Measurements from ENCODE around the gene GALNTL6. TPM values are rescaled to one million over a fixed set of nuclear protein-coding genes. Genes with fewer than 3 reads are reported as not detected.

Gene GALNTL6
- total and polyA plus RNA-seq, 7 donors = 0.14 to 2.5 (median 0.42) TPM; not detected in 1

- no peak for TF ChIP-seq POLR2A (IDR thresholded peaks at IDR 0.05)
- no peak for TF ChIP-seq CTCF (IDR thresholded peaks at IDR 0.05)
- TF ChIP-seq POLR2AphosphoS5 (IDR thresholded peaks at IDR 0.05) = no peak
- no peak for TF ChIP-seq EP300 (IDR thresholded peaks at IDR 0.05)
- 93 to 100% methylated on average over 1 of the region's 1 CpG for WGBS, 2 donors
- no peaks in the 10 kb centered on the region for H3K9me3 ChIP-seq
- no peaks in the 10 kb centered on the region for H3K36me3 ChIP-seq
- no peak overlapping the region for H3K4me3 ChIP-seq
- intact Hi-C loops (cut with DNase I) = no loop called here
- H3K27me3 ChIP-seq = no peaks in the 10 kb centered on the region
- DNase-seq = no peak
- no peak overlapping the region for H3K27ac ChIP-seq
- H3K4me1 ChIP-seq = no peaks in the 10 kb centered on the region
Observed at GRCh38 chr4:172103456-172103855, 290.3 kb downstream of the GALNTL6 start.

- no peak for DNase-seq
- H3K4me3 ChIP-seq = no peak overlapping the region
- WGBS, 2 donors = 66 to 80% methylated on average over 2 of the region's 2 CpGs
- TF ChIP-seq CTCF (IDR thresholded peaks at IDR 0.05) (no peak), EP300 (IDR thresholded peaks at IDR 0.05) (no peak), POLR2A (IDR thresholded peaks at IDR 0.05) (no peak), POLR2AphosphoS5 (IDR thresholded peaks at IDR 0.05) (no peak)
- H3K4me1 ChIP-seq = no peaks in the 10 kb centered on the region
- H3K27me3 ChIP-seq = no peaks in the 10 kb centered on the region
- intact Hi-C loops (cut with DNase I) = no loop called here
- no peaks in the 10 kb centered on the region for H3K9me3 ChIP-seq
- H3K36me3 ChIP-seq = no peaks in the 10 kb centered on the region
- H3K27ac ChIP-seq = no peak overlapping the region
Observed at GRCh38 chr4:172104539-172104938, 291.3 kb downstream of the GALNTL6 start.

GRCh38 chr4:172105918-172106317 lies 292.7 kb downstream of the GALNTL6 start:
- no peak overlapping the region for H3K27ac ChIP-seq
- intact Hi-C loops (cut with DNase I) = no loop called here
- no peaks in the 10 kb centered on the region for H3K9me3 ChIP-seq
- 69 to 85% methylated on average over 1 of the region's 1 CpG for WGBS, 2 donors
- H3K4me3 ChIP-seq = no peak overlapping the region
- no peak for DNase-seq
- H3K36me3 ChIP-seq = no peaks in the 10 kb centered on the region
- TF ChIP-seq POLR2A (IDR thresholded peaks at IDR 0.05) (no peak), POLR2AphosphoS5 (IDR thresholded peaks at IDR 0.05) (no peak), CTCF (IDR thresholded peaks at IDR 0.05) (no peak), EP300 (IDR thresholded peaks at IDR 0.05) (no peak)
- H3K4me1 ChIP-seq = no peaks in the 10 kb centered on the region
- H3K27me3 ChIP-seq = no peaks in the 10 kb centered on the region

- TF ChIP-seq CTCF (IDR thresholded peaks at IDR 0.05) (no peak), POLR2AphosphoS5 (IDR thresholded peaks at IDR 0.05) (no peak), POLR2A (IDR thresholded peaks at IDR 0.05) (no peak), EP300 (IDR thresholded peaks at IDR 0.05) (no peak)
- no peaks in the 10 kb centered on the region for H3K27me3 ChIP-seq
- no peak overlapping the region for H3K27ac ChIP-seq
- intact Hi-C loops (cut with DNase I) = no loop called here
- no peaks in the 10 kb centered on the region for H3K4me1 ChIP-seq
- H3K9me3 ChIP-seq = no peaks in the 10 kb centered on the region
- no peak for DNase-seq
- no peak overlapping the region for H3K4me3 ChIP-seq
- no peaks in the 10 kb centered on the region for H3K36me3 ChIP-seq
Observed at GRCh38 chr4:172109466-172109865, 296.3 kb downstream of the GALNTL6 start.

- DNase-seq = no peak
- TF ChIP-seq CTCF (IDR thresholded peaks at IDR 0.05) (no peak), POLR2A (IDR thresholded peaks at IDR 0.05) (no peak), EP300 (IDR thresholded peaks at IDR 0.05) (no peak), POLR2AphosphoS5 (IDR thresholded peaks at IDR 0.05) (no peak)
- Histone ChIP-seq H3K4me3 (no peak overlapping the region), H3K9me3 (no peaks in the 10 kb centered on the region), H3K27me3 (no peaks in the 10 kb centered on the region), H3K4me1 (no peaks in the 10 kb centered on the region), H3K27ac (no peak overlapping the region), H3K36me3 (no peaks in the 10 kb centered on the region)
- intact Hi-C loops (cut with DNase I) = no loop called here
- WGBS, 2 donors = 63 to 86% methylated on average over 1 of the region's 1 CpG
Observed at GRCh38 chr4:172124656-172125308, 311.6 kb downstream of the GALNTL6 start.
